Hepatocyte (in vitro differentiated cells): ENCODE data around the gene MOV10L1. TPM values are rescaled to one million over a fixed set of nuclear protein-coding genes. Genes with fewer than 3 reads are reported as not detected.

Experiments used
- DNase-seq: peaks from one replicate; pipeline ENCODE4 v3.0.0-alpha.2; 2016; ENCODE audit warnings: low spot score
- H2AFZ ChIP-seq: fragments of 200-600 bp; sonication (generic); 2 replicates; pipeline ENCODE4 v1.6.0; 2016; ENCODE audit warnings: antibody characterized with exemption, mild to moderate bottlenecking
- H3K27ac ChIP-seq: fragments of 200-600 bp; sonication (generic); 2 replicates; pipeline ENCODE4 v1.5.1; 2016; ENCODE audit warnings: mild to moderate bottlenecking
- H3K27me3 ChIP-seq: fragments of 200-600 bp; sonication (generic); 2 replicates; pipeline ENCODE4 v1.6.1; 2016
- H3K36me3 ChIP-seq: fragments of 200-600 bp; sonication (generic); replicated peaks from 2 replicates; pipeline ENCODE4 v1.5.1; 2016; ENCODE audit warnings: low read depth; ENCODE audit not compliant: insufficient read depth
- H3K4me1 ChIP-seq: fragments of 200-600 bp; sonication (generic); 2 replicates; pipeline ENCODE4 v1.5.1; 2016; ENCODE audit warnings: mild to moderate bottlenecking, moderate library complexity; ENCODE audit not compliant: insufficient read depth
- H3K4me2 ChIP-seq: fragments of 200-600 bp; sonication (generic); 2 replicates; pipeline ENCODE4 v1.6.0; 2016
- H3K4me3 ChIP-seq: fragments of 200-600 bp; sonication (generic); 2 replicates; pipeline ENCODE4 v1.5.1; 2016; ENCODE audit warnings: mild to moderate bottlenecking
- H3K79me2 ChIP-seq: fragments of 200-600 bp; sonication (generic); 2 replicates; pipeline ENCODE4 v1.6.0; 2017; ENCODE audit warnings: mild to moderate bottlenecking
- H3K9me2 ChIP-seq: fragments of 200-600 bp; sonication (generic); replicated peaks from 2 replicates; pipeline ENCODE4 v1.6.0; 2017; ENCODE audit warnings: mild to moderate bottlenecking; ENCODE audit not compliant: insufficient read depth
- H3K9me3 ChIP-seq: fragments of 200-600 bp; sonication (generic); 2 replicates; pipeline ENCODE4 v1.5.1; 2016; ENCODE audit warnings: low read depth, mild to moderate bottlenecking
- H4K20me1 ChIP-seq: fragments of 200-600 bp; sonication (generic); 2 replicates; pipeline ENCODE4 v1.6.0; 2016; ENCODE audit warnings: mild to moderate bottlenecking; ENCODE audit not compliant: insufficient read depth, poor library complexity, severe bottlenecking
- CTCF ChIP-seq: fragments of 200-600 bp; sonication (generic); IDR thresholded peaks from 2 replicates; pipeline ENCODE4 v1.5.1; 2016; ENCODE audit warnings: antibody characterized with exemption, mild to moderate bottlenecking; ENCODE audit not compliant: poor library complexity
- EZH2 ChIP-seq: fragments of 200-600 bp; sonication (generic); IDR thresholded peaks from 2 replicates; pipeline ENCODE4 v1.6.1; 2016; ENCODE audit warnings: antibody characterized with exemption, mild to moderate bottlenecking, borderline replicate concordance
- EZH2phosphoT487 ChIP-seq: fragments of 200-600 bp; sonication (generic); IDR thresholded peaks from one replicate; pipeline ENCODE4 v1.6.1; 2018; ENCODE audit warnings: antibody characterized with exemption, mild to moderate bottlenecking, low read depth, moderate library complexity; ENCODE audit not compliant: unreplicated experiment, severe bottlenecking
- WGBS: methylation state at CpG from one replicate; pipeline ENCODE4 v1.1.6; 2016; ENCODE audit warnings: low lambda C conversion rate; ENCODE audit errors: missing lambda C conversion rate; 5-methylcytosine and 5-hydroxymethylcytosine counted together
- polyA plus RNA-seq: library from polyadenylated mRNA; unstranded; fragments of >200 nt; fragmentation: Nextera tagmentation; extraction: Ambion mirVana; gene quantifications from 2 replicates; pipeline ENCODE4 v1.2.1, GENCODE V29; 2016
- total RNA-seq: library from RNA; depleted of rRNA; stranded (reverse); fragments of >200 nt; gene quantifications from 2 replicates; pipeline ENCODE4 v1.2.3, GENCODE V29; 2014

Gene MOV10L1
- total and polyA plus RNA-seq, 2 experiments from 2014 or later, result 0.36 to 3.6 TPM

DNA sequence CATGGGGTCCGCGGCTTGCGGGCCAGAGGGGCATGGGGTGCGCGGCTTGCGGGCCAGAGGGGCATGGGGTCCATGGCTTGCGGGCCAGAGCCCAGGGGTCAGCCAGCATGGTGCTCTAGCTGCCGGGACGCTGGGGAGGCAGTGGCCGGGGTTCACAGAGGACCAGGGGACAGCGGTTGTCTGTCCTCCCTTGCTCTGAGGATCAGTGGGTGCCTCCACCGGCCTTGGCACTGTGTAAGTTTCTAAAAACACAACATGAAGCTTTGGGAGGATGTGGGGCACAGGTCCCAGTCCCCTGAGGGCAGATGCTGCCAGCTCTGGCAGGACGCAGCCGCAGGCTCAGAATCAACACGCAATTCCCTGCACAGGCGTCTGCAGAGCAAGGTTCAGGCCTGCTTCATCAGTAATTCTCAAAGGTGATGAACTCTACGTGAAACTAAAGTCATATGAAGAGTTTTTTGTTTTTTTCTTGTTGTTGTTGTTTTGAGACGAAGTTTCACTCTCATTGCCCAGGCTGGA, 7.5 kb upstream of the MOV10L1 start:
- no peaks in the 10 kb centered on the region for H3K9me2 ChIP-seq

GRCh38 chr22:50082961-50083461, 6.8 kb upstream of the MOV10L1 start:
- H3K4me2 ChIP-seq, result no peak overlapping the region
- peak overlapping the region; percentile 51 for H3K27ac ChIP-seq
- peak; percentile 79 for DNase-seq
- no peaks in the 10 kb centered on the region for H4K20me1 ChIP-seq
- no peaks in the 10 kb centered on the region for H3K27me3 ChIP-seq
- no peaks in the 10 kb centered on the region for H3K36me3 ChIP-seq
- no peak overlapping the region for H2AFZ ChIP-seq
- H3K9me3 ChIP-seq, result no peaks in the 10 kb centered on the region
- no peak overlapping the region for H3K4me3 ChIP-seq
- H3K4me1 ChIP-seq, result peaks cover 52% of the 10 kb centered on the region
- no peak for TF ChIP-seq CTCF
- TF ChIP-seq EZH2phosphoT487, result no peak
- TF ChIP-seq EZH2, result no peak
- H3K9me2 ChIP-seq, result no peaks in the 10 kb centered on the region
- WGBS, result 69% methylated on average over 21 of the region's 21 CpGs
- no peaks in the 10 kb centered on the region for H3K79me2 ChIP-seq

More for the DNA sequence above, 7.5 kb upstream of the MOV10L1 start:
- Histone ChIP-seq H3K36me3 (no peaks in the 10 kb centered on the region), H4K20me1 (no peaks in the 10 kb centered on the region), H3K79me2 (no peaks in the 10 kb centered on the region), H3K27me3 (no peaks in the 10 kb centered on the region), H3K9me3 (no peaks in the 10 kb centered on the region), H3K4me2 (no peak overlapping the region), H3K4me3 (no peak overlapping the region), H2AFZ (no peak overlapping the region), H3K27ac (no peak overlapping the region), H3K4me1 (peaks cover 52% of the 10 kb centered on the region)
- WGBS, result 93% methylated on average over 11 of the region's 18 CpGs
- no peak for DNase-seq
- no peak for TF ChIP-seq EZH2
- TF ChIP-seq EZH2phosphoT487, result no peak
- no peak for TF ChIP-seq CTCF

- no peaks in the 10 kb centered on the region for H3K79me2 ChIP-seq
- H3K4me2 ChIP-seq, result no peak overlapping the region
- no peak overlapping the region for H2AFZ ChIP-seq
- no peak overlapping the region for H3K4me3 ChIP-seq
- DNase-seq, result peak; percentile 47
- H3K27me3 ChIP-seq, result no peaks in the 10 kb centered on the region
- no peaks in the 10 kb centered on the region for H3K36me3 ChIP-seq
- H3K27ac ChIP-seq, result no peak overlapping the region
- WGBS, result 71% methylated on average over 15 of the region's 18 CpGs
- H3K9me3 ChIP-seq, result no peaks in the 10 kb centered on the region
- no peaks in the 10 kb centered on the region for H3K9me2 ChIP-seq
- H3K4me1 ChIP-seq, result peaks cover 50% of the 10 kb centered on the region
- H4K20me1 ChIP-seq, result no peaks in the 10 kb centered on the region
- TF ChIP-seq EZH2, result no peak
- TF ChIP-seq CTCF, result no peak
- TF ChIP-seq EZH2phosphoT487, result no peak
Measured at GRCh38 chr22:50083462-50084079, 6.2 kb upstream of the MOV10L1 start.
